Astrocyte (in vitro differentiated cells and primary cell): ENCODE results near the gene HSD3B7.
"Not testable (repeated sequence)": the region's sequence is repeated elsewhere in the genome, so short reads cannot be mapped to it uniquely, and the experiment has no call there.

Experiments used
- EZH2 ChIP-seq: IDR thresholded peaks from 2 replicates; pipeline ENCODE4 v1.6.1; 2012; ENCODE audit warnings: mild to moderate bottlenecking, low read length, inconsistent platforms; ENCODE audit not compliant: insufficient read depth
- TF ChIP-seq, protein P1 (sequence below): IDR thresholded peaks from 2 replicates; pipeline ENCODE4 v1.5.1; 2011; ENCODE audit warnings: low read depth, mild to moderate bottlenecking, inconsistent platforms, low read length, moderate library complexity; ENCODE audit not compliant: insufficient read depth

DNA sequence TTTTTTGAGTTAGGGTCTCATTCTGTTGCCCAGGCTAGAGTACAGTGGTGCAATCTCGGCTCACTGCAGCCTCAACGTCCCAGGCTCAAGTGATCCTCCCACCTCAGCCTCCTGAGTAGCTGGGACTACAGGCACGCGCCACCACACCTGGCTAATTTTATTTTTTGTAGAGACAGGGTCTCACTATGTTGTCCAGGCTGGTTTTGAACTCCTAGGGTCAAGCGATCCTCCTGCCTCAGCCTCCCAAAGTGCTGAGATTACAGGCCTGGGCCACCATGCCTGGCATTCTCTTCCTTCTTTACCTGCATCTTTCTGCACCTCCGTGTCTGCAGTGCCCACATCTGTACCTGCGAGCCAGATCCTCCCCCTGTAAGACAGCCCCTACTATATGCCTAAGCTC is 26.8 kb downstream of the HSD3B7 start:
- TF ChIP-seq, protein P1, sequence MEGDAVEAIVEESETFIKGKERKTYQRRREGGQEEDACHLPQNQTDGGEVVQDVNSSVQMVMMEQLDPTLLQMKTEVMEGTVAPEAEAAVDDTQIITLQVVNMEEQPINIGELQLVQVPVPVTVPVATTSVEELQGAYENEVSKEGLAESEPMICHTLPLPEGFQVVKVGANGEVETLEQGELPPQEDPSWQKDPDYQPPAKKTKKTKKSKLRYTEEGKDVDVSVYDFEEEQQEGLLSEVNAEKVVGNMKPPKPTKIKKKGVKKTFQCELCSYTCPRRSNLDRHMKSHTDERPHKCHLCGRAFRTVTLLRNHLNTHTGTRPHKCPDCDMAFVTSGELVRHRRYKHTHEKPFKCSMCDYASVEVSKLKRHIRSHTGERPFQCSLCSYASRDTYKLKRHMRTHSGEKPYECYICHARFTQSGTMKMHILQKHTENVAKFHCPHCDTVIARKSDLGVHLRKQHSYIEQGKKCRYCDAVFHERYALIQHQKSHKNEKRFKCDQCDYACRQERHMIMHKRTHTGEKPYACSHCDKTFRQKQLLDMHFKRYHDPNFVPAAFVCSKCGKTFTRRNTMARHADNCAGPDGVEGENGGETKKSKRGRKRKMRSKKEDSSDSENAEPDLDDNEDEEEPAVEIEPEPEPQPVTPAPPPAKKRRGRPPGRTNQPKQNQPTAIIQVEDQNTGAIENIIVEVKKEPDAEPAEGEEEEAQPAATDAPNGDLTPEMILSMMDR = not testable (repeated sequence)
- TF ChIP-seq EZH2 = not testable (repeated sequence)
